ENCODE measurements around the gene NR1D1. TPM values are rescaled to one million over a fixed set of nuclear protein-coding genes. Genes with fewer than 3 reads are reported as not detected.

NR1D1 gene
- total and polyA plus RNA-seq, 2 of the 8 experiments (the other 6 are each of a cell fraction or from before 2014, with no cell fraction given), result 1.5 to 4.6 TPM

DNA sequence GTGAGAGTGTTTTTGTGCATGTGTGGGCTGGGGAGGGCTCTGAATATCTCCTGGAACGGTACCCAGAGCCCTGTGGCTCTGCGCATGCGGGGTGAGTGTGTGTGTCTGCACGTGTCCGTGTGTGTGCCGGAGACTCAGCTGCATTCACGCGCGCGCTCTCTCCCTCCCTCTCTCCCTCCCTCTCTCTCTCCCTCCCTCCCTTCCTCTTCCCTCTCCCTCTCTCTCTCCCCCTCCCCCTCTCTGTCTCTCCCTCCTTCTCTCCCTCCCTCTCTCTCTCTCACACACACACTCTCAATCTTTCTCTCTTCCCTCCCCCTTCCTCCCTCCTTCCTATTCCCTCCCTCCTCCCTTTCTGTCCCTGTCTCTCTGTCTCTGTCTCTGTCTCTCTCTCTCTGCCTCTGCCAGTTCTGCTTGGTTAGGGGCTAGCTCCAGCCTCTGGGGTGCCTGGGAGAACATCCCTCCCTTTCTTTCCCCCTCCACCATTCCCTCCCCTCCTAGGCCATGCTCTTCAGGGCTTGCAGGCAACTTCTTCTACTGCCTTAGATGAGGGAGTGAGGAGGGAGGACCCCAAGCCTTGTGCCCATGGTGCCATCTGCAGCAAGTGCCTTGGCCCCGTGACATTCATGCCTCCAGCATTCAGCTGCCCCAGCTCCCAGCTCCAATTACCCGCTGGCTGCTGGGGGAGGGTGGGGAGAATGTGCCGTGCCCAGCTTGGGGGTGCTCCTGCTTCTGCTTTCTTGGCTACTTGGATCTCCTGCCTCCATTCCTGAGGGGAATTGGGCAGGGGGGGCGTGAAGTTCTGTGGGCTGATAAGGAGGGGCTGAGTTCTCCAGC is 31.3 kb downstream of the NR1D1 start (continued):
- TF ChIP-seq, protein P1, sequence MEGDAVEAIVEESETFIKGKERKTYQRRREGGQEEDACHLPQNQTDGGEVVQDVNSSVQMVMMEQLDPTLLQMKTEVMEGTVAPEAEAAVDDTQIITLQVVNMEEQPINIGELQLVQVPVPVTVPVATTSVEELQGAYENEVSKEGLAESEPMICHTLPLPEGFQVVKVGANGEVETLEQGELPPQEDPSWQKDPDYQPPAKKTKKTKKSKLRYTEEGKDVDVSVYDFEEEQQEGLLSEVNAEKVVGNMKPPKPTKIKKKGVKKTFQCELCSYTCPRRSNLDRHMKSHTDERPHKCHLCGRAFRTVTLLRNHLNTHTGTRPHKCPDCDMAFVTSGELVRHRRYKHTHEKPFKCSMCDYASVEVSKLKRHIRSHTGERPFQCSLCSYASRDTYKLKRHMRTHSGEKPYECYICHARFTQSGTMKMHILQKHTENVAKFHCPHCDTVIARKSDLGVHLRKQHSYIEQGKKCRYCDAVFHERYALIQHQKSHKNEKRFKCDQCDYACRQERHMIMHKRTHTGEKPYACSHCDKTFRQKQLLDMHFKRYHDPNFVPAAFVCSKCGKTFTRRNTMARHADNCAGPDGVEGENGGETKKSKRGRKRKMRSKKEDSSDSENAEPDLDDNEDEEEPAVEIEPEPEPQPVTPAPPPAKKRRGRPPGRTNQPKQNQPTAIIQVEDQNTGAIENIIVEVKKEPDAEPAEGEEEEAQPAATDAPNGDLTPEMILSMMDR (IDR thresholded peaks at IDR 0.05; ENCODE audit: control extremely low read depth in 1 of 3, insufficient read depth in 1 of 3, low read depth in 1 of 3, low read length in 3 of 3), result no peak
- TF ChIP-seq SP1 (IDR thresholded peaks at IDR 0.05; ENCODE audit: low read depth, low read length) (0 out of 2 replicates have a peak, but pooled peaks have one; percentile 65), HDAC2 (IDR thresholded peaks at IDR 0.05; ENCODE audit: borderline replicate concordance in 1 of 2, low read depth in 2 of 2, low read length in 2 of 2) (no peak), YY1 (IDR thresholded peaks at IDR 0.05; ENCODE audit: low read depth, low read length) (no peak), KDM1A (IDR thresholded peaks at IDR 0.05; ENCODE audit: borderline replicate concordance, low read length) (peak; percentile 61; the same call in 1 of the 2 replicates), EGR1 (IDR thresholded peaks at IDR 0.05; ENCODE audit: borderline replicate concordance, low read depth, low read length) (peak; percentile 87), RXRA (IDR thresholded peaks at IDR 0.05; ENCODE audit: insufficient read depth, low read depth, low read length) (no peak)

Data from H1 (cell line).